ENCODE measurements around the gene SEC24A.

Gene SEC24A

DNA sequence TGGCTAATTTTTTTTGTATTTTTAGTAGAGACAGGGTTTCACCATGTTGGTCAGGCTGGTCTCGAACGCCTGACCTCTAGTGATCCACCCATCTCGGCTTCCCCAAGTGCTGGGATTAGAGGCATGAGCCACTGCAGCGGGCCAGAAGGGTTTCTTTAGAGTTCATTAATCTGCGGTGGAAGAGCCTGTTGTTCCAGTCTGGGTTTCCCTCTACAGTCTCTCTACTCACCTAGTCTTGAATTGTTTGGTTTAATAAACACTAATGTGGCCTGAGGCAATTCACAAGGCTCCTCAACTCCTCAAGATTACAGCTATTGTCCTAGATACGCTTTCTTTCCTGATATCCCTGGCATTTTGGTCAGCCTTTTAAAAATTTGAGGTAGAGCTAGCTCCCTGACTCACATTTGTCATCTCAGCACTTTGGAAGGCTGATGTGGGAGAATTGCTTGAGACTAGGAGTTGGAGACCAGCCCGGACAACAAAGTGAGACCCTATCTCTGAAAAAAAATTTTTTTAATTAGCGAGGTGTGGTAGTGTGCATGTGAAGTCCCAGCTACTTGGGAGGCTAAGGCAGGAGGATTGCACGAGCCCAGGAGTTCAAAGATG is 11.4 kb upstream of the SEC24A start:
- TF ChIP-seq CREB1 (IDR thresholded peaks at IDR 0.05; ENCODE audit: low read depth) (no peak), YY1 (IDR thresholded peaks at IDR 0.05; ENCODE audit: low read depth) (no peak), TCF12 (IDR thresholded peaks at IDR 0.05; ENCODE audit: low read depth) (no peak), EGR1 (IDR thresholded peaks at IDR 0.05) (no peak), FOXM1 (IDR thresholded peaks at IDR 0.05; ENCODE audit: borderline replicate concordance, low read depth) (no peak), TAF1 (IDR thresholded peaks at IDR 0.05; ENCODE audit: low read depth) (no peak), NFIC (IDR thresholded peaks at IDR 0.05) (no peak), ZBTB7A (IDR thresholded peaks at IDR 0.05; ENCODE audit: low read depth) (no peak), CEBPB (IDR thresholded peaks at IDR 0.05) (no peak), TEAD4 (IDR thresholded peaks at IDR 0.05) (no peak), REST (IDR thresholded peaks at IDR 0.05; ENCODE audit: low read depth) (no peak), EP300 (IDR thresholded peaks at IDR 0.05; ENCODE audit: borderline replicate concordance) (no peak), USF1 (IDR thresholded peaks at IDR 0.05) (no peak), RAD21 (IDR thresholded peaks at IDR 0.05; ENCODE audit: low read depth) (no peak)
- TF ChIP-seq, protein P1, sequence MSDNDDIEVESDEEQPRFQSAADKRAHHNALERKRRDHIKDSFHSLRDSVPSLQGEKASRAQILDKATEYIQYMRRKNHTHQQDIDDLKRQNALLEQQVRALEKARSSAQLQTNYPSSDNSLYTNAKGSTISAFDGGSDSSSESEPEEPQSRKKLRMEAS (IDR thresholded peaks at IDR 0.05): no peak

- no peak for TF ChIP-seq CEBPB (IDR thresholded peaks at IDR 0.05)
- no peak for TF ChIP-seq REST (IDR thresholded peaks at IDR 0.05; ENCODE audit: low read depth)
- TF ChIP-seq TEAD4 (IDR thresholded peaks at IDR 0.05): no peak
- TF ChIP-seq NFIC (IDR thresholded peaks at IDR 0.05): no peak
- no peak for TF ChIP-seq TCF12 (IDR thresholded peaks at IDR 0.05; ENCODE audit: low read depth)
- no peak for TF ChIP-seq TAF1 (IDR thresholded peaks at IDR 0.05; ENCODE audit: low read depth)
- TF ChIP-seq FOXM1 (IDR thresholded peaks at IDR 0.05; ENCODE audit: borderline replicate concordance, low read depth): no peak
- TF ChIP-seq, protein P1 (IDR thresholded peaks at IDR 0.05): no peak
- no peak for TF ChIP-seq CREB1 (IDR thresholded peaks at IDR 0.05; ENCODE audit: low read depth)
- no peak for TF ChIP-seq EP300 (IDR thresholded peaks at IDR 0.05; ENCODE audit: borderline replicate concordance)
- TF ChIP-seq RAD21 (IDR thresholded peaks at IDR 0.05; ENCODE audit: low read depth): no peak
Measured at GRCh38 chr5:134638760-134639201, 9.8 kb upstream of the SEC24A start.

DNA sequence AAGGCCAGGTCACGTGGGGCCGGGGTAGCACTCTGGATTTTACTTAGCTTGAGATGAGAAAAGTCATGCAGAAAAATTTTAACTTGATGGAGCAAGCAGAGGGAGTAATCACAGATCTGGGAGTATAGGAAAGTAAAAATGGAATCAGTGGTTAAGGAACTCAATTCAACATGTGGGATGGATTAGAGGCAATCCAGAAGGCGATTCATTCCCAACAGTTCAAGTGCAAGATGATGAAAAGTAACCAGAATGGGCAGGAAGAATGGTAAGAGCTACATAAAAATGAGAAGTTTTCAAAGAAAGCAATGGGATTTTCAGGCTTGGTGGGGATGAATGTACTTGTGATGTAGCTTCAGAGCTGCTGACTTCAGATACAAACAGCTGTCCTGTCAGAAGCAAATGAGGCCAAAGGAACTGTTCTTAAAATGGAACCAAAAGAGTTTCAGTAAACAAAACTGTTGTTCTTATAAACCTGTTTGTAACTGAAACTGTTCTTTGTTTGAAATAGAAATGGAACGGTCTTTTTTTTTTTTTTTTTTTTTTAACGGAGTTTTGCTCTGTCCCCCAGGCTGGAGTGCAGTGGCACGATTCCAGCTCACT is 5.6 kb upstream of the SEC24A start:
- no peak for TF ChIP-seq RAD21 (IDR thresholded peaks at IDR 0.05; ENCODE audit: low read depth)
- no peak for TF ChIP-seq FOXM1 (IDR thresholded peaks at IDR 0.05; ENCODE audit: borderline replicate concordance, low read depth)
- TF ChIP-seq CEBPB (IDR thresholded peaks at IDR 0.05): no peak
- TF ChIP-seq EGR1 (IDR thresholded peaks at IDR 0.05): no peak
- no peak for TF ChIP-seq EP300 (IDR thresholded peaks at IDR 0.05; ENCODE audit: borderline replicate concordance)
- TF ChIP-seq TCF12 (IDR thresholded peaks at IDR 0.05; ENCODE audit: low read depth): no peak
- no peak for TF ChIP-seq USF1 (IDR thresholded peaks at IDR 0.05)
- TF ChIP-seq TAF1 (IDR thresholded peaks at IDR 0.05; ENCODE audit: low read depth): no peak
- TF ChIP-seq ZBTB7A (IDR thresholded peaks at IDR 0.05; ENCODE audit: low read depth): no peak
- TF ChIP-seq NFIC (IDR thresholded peaks at IDR 0.05): no peak
- TF ChIP-seq, protein P1 (IDR thresholded peaks at IDR 0.05): no peak
- TF ChIP-seq TEAD4 (IDR thresholded peaks at IDR 0.05): no peak
- TF ChIP-seq CREB1 (IDR thresholded peaks at IDR 0.05; ENCODE audit: low read depth): no peak
- TF ChIP-seq REST (IDR thresholded peaks at IDR 0.05; ENCODE audit: low read depth): no peak
- TF ChIP-seq YY1 (IDR thresholded peaks at IDR 0.05; ENCODE audit: low read depth): no peak
